Body of pancreas (tissue), 4 donors: ENCODE data around the gene BRF1. TPM values are rescaled to one million over a fixed set of nuclear protein-coding genes. Genes with fewer than 3 reads are reported as not detected.

Experiments used
- ATAC-seq: fragments of 150-250 bp; one replicate; pipeline ENCODE4 v1.9.1; 2016
- DNase-seq, 4 donors: peaks; one replicate each; pipeline ENCODE4 v3.0.0-alpha.2; 2019
- H3K27ac ChIP-seq, 4 donors: fragments of 200-600 bp; sonication (generic); 1 replicate in 3 of 4; 2 replicates in 1 of 4; pipeline versions ENCODE4 v1.5.1 to v1.6.1; 2016 to 2019; ENCODE audit warnings: mild to moderate bottlenecking in 1 of 4, mixed read lengths in 1 of 4, moderate library complexity in 1 of 4
- H3K27me3 ChIP-seq, 2 donors: fragments of 200-600 bp; sonication (generic); one replicate each; pipeline ENCODE4 v1.6.0; 2016; ENCODE audit warnings: mild to moderate bottlenecking in 1 of 2
- H3K36me3 ChIP-seq, 2 donors: fragments of 200-600 bp; sonication (generic); replicated peaks in 1 of 2; 2 replicates each; pipeline ENCODE4 v1.5.1; 2016; ENCODE audit warnings: low read depth in 2 of 2; ENCODE audit not compliant: insufficient read depth in 1 of 2
- H3K4me1 ChIP-seq: fragments of 200-600 bp; sonication (generic); one replicate; pipeline ENCODE4 v1.6.0; 2016
- H3K4me3 ChIP-seq, 2 donors: fragments of 200-600 bp; sonication (generic); 1 replicate in 1 of 2; 2 replicates in 1 of 2; pipeline ENCODE4 v1.5.1; 2016 to 2019
- H3K9me3 ChIP-seq, 3 donors: fragments of 200-600 bp; sonication (generic); 1 replicate in 2 of 3; 2 replicates in 1 of 3; pipeline ENCODE4 v1.5.1; 2016
- CTCF ChIP-seq, 7 experiments: fragments of 450-650 bp in 4 of 7; fragments of 200-600 bp in 3 of 7; sonication (generic) in 3 of 7; IDR thresholded peaks; one replicate each; pipeline ENCODE4 v1.5.1; 2016 to 2019; ENCODE audit warnings: antibody characterized with exemption in 7 of 7
- POLR2A ChIP-seq, 3 donors: fragments of 450-650 bp; IDR thresholded peaks; one replicate each; pipeline ENCODE4 v1.6.1; 2016; ENCODE audit warnings: antibody characterized with exemption in 3 of 3, mild to moderate bottlenecking in 2 of 3
- WGBS, 2 donors: methylation state at CpG; one replicate each; pipeline ENCODE4 v1.1.5; 2017; 5-methylcytosine and 5-hydroxymethylcytosine counted together
- intact Hi-C: fragments of 100-400 bp; cut with DNase I; formaldehyde crosslinking; loops from one replicate; pipeline ENCODE4 v1.15.1; 2023
- total RNA-seq, 2 donors: library from RNA; depleted of rRNA; stranded (reverse); fragments of >200 nt; gene quantifications; one replicate each; pipeline ENCODE4 v1.1.0, GENCODE V29; 2016

Gene BRF1
- total RNA-seq, 2 donors from 2014 or later: 54.5 to 86.7 TPM

- DNase-seq: no peak
- H3K4me3 ChIP-seq: no peak overlapping the region
- H3K27ac ChIP-seq: no peak overlapping the region
- no peak for TF ChIP-seq POLR2A (IDR thresholded peaks at IDR 0.05)
- TF ChIP-seq CTCF (IDR thresholded peaks at IDR 0.05): no peak
- no peaks in the 10 kb centered on the region for H3K36me3 ChIP-seq
- 89 to 97% methylated on average over 8 to 18 of the region's 18 CpGs for WGBS, 2 donors
- ATAC-seq: no peak
- no peaks in the 10 kb centered on the region for H3K9me3 ChIP-seq
- peaks cover 48% of the 10 kb centered on the region for H3K4me1 ChIP-seq
- H3K27me3 ChIP-seq: no peaks in the 10 kb centered on the region
- intact Hi-C loops: no loop called here
These were observed 137.6 kb downstream of the BRF1 start for GRCh38 chr14:105163040-105163742.

- Histone ChIP-seq H3K27ac (no peak overlapping the region), H3K36me3 (no peaks in the 10 kb centered on the region), H3K4me3 (no peak overlapping the region), H3K27me3 (no peaks in the 10 kb centered on the region), H3K4me1 (peaks cover 45% of the 10 kb centered on the region), H3K9me3 (no peaks in the 10 kb centered on the region)
- TF ChIP-seq POLR2A (IDR thresholded peaks at IDR 0.05): no peak
- TF ChIP-seq CTCF (IDR thresholded peaks at IDR 0.05): no peak
- WGBS, 2 donors: 100% methylated on average over 1 of the region's 2 CpGs; no CpG with 5 or more reads in 1 of the 2 donors
- intact Hi-C loops: no loop called here
- DNase-seq (no peak), ATAC-seq (no peak)
These were observed 138.2 kb downstream of the BRF1 start for GRCh38 chr14:105162669-105162979.

GRCh38 chr14:105161964-105162668, 138.7 kb downstream of the BRF1 start:
- Histone ChIP-seq H3K36me3 (no peaks in the 10 kb centered on the region), H3K4me3 (no peak overlapping the region), H3K27me3 (no peaks in the 10 kb centered on the region), H3K9me3 (no peaks in the 10 kb centered on the region), H3K27ac (peak overlapping the region in 1 of 4 donors; percentile 10), H3K4me1 (peaks cover 41% of the 10 kb centered on the region)
- WGBS, 2 donors: 61 to 79% methylated on average over 4 to 8 of the region's 10 CpGs
- ATAC-seq: no peak
- no peak for DNase-seq
- intact Hi-C loops: no loop called here
- TF ChIP-seq CTCF (IDR thresholded peaks at IDR 0.05) (no peak), POLR2A (IDR thresholded peaks at IDR 0.05) (no peak)

- intact Hi-C loops: no loop called here
- Histone ChIP-seq H3K27me3 (no peaks in the 10 kb centered on the region), H3K4me1 (peaks cover 33% of the 10 kb centered on the region), H3K9me3 (no peaks in the 10 kb centered on the region), H3K27ac (peak overlapping the region in 2 of 4 donors; percentile 4 to 10), H3K36me3 (no peaks in the 10 kb centered on the region), H3K4me3 (no peak overlapping the region)
- 51 to 74% methylated on average over 8 to 15 of the region's 15 CpGs for WGBS, 2 donors
- TF ChIP-seq CTCF (IDR thresholded peaks at IDR 0.05): no peak
- no peak for TF ChIP-seq POLR2A (IDR thresholded peaks at IDR 0.05)
- peak in 2 of 4 donors; percentile 61 to 67 for DNase-seq
- no peak for ATAC-seq
These were observed 139.5 kb downstream of the BRF1 start for GRCh38 chr14:105161309-105161708.
